OCI-LY7 (cell line): Measurements from ENCODE around the gene AFF3.

Experiments
- CTCF ChIP-seq: fragments of 200-600 bp; sonication (generic); conservative IDR thresholded peaks from 2 replicates; pipeline ENCODE4 v1.5.1; 2014; ENCODE audit warnings: mild to moderate bottlenecking, antibody characterized with exemption, low read length, moderate library complexity, mixed read lengths
- EZH2phosphoT487 ChIP-seq: fragments of 200-600 bp; sonication (generic); IDR thresholded peaks from 2 replicates; pipeline ENCODE4 v1.6.1; 2018; ENCODE audit warnings: low read depth, borderline replicate concordance, mild to moderate bottlenecking, mixed run types, antibody characterized with exemption, low read length, moderate library complexity, mixed read lengths

GRCh38 chr2:99595373-99595772, 547.0 kb downstream of the AFF3 start:
- TF ChIP-seq CTCF: no peak
- no peak for TF ChIP-seq EZH2phosphoT487
